ENCODE measurements around the gene ZNF768.
A peak's percentile ranks its signal among the peaks of the same experiment; 100 is the strongest.

Gene ZNF768

GRCh38 chr16:30532285-30533145, 6.1 kb upstream of the ZNF768 start:
- Histone ChIP-seq H3K36me3 (replicated peaks) (no peaks in the 10 kb centered on the region), H3K27ac (no peak overlapping the region), H3K4me3 (ENCODE audit: low read depth, low read length) (no peak overlapping the region), H3K27me3 (replicated peaks) (no peaks in the 10 kb centered on the region)
- in situ Hi-C loops (cut with HindIII; ENCODE audit: low pct_ligation_motif_present, low sequenced_read_pairs), result no loop called here
- TF ChIP-seq, protein P1, sequence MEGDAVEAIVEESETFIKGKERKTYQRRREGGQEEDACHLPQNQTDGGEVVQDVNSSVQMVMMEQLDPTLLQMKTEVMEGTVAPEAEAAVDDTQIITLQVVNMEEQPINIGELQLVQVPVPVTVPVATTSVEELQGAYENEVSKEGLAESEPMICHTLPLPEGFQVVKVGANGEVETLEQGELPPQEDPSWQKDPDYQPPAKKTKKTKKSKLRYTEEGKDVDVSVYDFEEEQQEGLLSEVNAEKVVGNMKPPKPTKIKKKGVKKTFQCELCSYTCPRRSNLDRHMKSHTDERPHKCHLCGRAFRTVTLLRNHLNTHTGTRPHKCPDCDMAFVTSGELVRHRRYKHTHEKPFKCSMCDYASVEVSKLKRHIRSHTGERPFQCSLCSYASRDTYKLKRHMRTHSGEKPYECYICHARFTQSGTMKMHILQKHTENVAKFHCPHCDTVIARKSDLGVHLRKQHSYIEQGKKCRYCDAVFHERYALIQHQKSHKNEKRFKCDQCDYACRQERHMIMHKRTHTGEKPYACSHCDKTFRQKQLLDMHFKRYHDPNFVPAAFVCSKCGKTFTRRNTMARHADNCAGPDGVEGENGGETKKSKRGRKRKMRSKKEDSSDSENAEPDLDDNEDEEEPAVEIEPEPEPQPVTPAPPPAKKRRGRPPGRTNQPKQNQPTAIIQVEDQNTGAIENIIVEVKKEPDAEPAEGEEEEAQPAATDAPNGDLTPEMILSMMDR (IDR thresholded peaks at IDR 0.05; ENCODE audit: low read depth, low read length, missing control alignments), result no peak
- no peak for DNase-seq

GRCh38 chr16:30530163-30531037, 4.0 kb upstream of the ZNF768 start:
- Histone ChIP-seq H3K27me3 (replicated peaks) (no peaks in the 10 kb centered on the region), H3K4me3 (ENCODE audit: low read depth, low read length) (no peak overlapping the region), H3K27ac (no peak overlapping the region), H3K36me3 (replicated peaks) (no peaks in the 10 kb centered on the region)
- TF ChIP-seq, protein P1 (IDR thresholded peaks at IDR 0.05; ENCODE audit: low read depth, low read length, missing control alignments), result no peak
- in situ Hi-C loops (cut with HindIII; ENCODE audit: low pct_ligation_motif_present, low sequenced_read_pairs), result no loop called here
- no peak for DNase-seq

- TF ChIP-seq, protein P1 (IDR thresholded peaks at IDR 0.05; ENCODE audit: low read depth, low read length, missing control alignments), result no peak
- Histone ChIP-seq H3K27ac (no peak overlapping the region), H3K27me3 (replicated peaks) (no peaks in the 10 kb centered on the region), H3K36me3 (replicated peaks) (peaks cover 4% of the 10 kb centered on the region), H3K4me3 (ENCODE audit: low read depth, low read length) (no peak overlapping the region)
- in situ Hi-C loops (cut with HindIII; ENCODE audit: low pct_ligation_motif_present, low sequenced_read_pairs), result no loop called here
- DNase-seq, result no peak
Measured at GRCh38 chr16:30528799-30529457, 2.6 kb upstream of the ZNF768 start.

DNA sequence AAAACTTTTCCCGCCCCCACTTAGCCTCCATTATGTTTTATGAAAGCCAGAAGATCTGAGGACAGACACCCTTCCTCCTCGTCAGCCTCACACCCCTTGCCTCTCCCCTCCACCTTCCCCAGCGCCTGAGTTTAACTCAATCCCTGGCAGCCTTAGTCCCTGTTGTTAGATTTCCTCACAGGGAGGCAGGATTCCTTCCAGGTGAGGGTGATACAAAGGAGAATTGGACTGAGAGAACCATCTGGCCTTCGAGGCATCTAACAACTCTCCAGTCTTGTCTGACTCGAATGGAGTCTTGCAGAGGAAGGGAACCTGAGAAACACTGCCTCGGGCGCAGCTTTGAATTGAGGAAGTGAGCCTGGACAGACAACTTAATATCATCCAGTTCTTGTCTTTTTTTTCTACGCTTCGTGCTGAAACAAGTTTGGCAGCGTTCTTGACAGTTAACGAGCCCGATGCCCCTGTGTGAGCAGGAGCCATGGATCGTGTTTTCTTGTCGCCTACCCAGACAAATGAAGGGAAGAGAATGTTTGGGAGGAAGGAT, 1.3 kb upstream of the ZNF768 start:
- H3K4me3 ChIP-seq (ENCODE audit: low read depth, low read length), result peak overlapping the region; percentile 29
- in situ Hi-C loops (cut with HindIII; ENCODE audit: low pct_ligation_motif_present, low sequenced_read_pairs), result no loop called here
- H3K36me3 ChIP-seq (replicated peaks), result peaks cover 4% of the 10 kb centered on the region
- no peak for DNase-seq
- no peaks in the 10 kb centered on the region for H3K27me3 ChIP-seq (replicated peaks)
- H3K27ac ChIP-seq, result no peak overlapping the region
- TF ChIP-seq, protein P1 (IDR thresholded peaks at IDR 0.05; ENCODE audit: low read depth, low read length, missing control alignments), result no peak

DNA sequence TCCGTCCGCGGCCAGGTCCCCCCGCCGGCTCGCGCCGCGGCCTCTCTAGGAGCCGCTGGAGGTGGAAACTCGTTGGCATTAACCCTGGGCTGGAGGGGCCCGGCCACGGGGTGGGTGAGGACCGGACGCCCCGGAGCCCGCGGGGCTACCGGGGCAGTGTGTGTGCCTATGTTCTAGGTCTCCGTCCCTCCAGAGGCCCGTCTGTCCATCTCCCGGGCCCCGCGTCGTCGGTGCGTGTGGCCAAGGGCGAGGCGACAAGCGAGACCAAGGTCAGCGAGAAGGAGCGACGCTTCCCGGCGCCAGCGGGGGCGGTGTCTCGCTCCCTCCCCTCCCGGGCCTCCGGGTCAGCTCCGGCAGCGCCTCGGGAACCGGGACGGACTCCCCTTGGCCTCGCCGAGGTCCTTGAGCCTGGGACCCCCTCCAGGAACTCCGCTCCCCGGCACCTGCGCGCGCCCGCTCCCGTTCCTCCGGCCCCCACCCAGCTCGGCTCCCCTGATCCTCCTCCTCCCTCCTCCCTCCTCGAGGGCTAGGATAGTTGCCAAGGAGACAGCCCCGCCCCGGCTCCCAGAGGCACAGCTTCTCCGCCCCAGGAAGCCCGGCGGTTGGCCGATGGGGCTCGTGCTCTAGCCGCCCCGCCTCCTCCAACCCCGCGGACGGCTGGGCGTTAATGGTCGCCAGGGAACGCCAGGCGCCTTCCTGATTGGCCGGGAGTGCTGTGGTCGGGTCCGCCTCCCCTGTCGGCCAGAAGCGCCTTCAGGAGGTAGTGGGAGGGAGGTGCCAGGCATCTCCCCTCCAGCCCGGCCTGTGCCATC, 663 bp upstream of the ZNF768 start:
- TF ChIP-seq, protein P1 (IDR thresholded peaks at IDR 0.05; ENCODE audit: low read depth, low read length, missing control alignments), result peak; percentile 39
- H3K27ac ChIP-seq, result peak overlapping the region; percentile 88
- in situ Hi-C loops (cut with HindIII; ENCODE audit: low pct_ligation_motif_present, low sequenced_read_pairs), result no loop called here
- H3K36me3 ChIP-seq (replicated peaks), result peaks cover 4% of the 10 kb centered on the region
- H3K27me3 ChIP-seq (replicated peaks), result no peaks in the 10 kb centered on the region
- H3K4me3 ChIP-seq (ENCODE audit: low read depth, low read length), result peak overlapping the region; percentile 75
- peak; percentile 96 for DNase-seq
